GM20000 (cell line): ENCODE measurements around the gene EPPIN.
"Not testable (repeated sequence)": the region's sequence is repeated elsewhere in the genome, so short reads cannot be mapped to it uniquely, and the experiment has no call there.

Source experiments
- DNase-seq: peaks from one replicate; pipeline ENCODE4 v3.0.0; 2012; ENCODE audit warnings: low spot score
- TF ChIP-seq, protein P1 (sequence below): IDR thresholded peaks from 2 replicates; pipeline ENCODE4 v1.5.1; 2012; ENCODE audit warnings: mild to moderate bottlenecking, control low read depth; ENCODE audit errors: extremely low read depth, missing control alignments

EPPIN gene

DNA sequence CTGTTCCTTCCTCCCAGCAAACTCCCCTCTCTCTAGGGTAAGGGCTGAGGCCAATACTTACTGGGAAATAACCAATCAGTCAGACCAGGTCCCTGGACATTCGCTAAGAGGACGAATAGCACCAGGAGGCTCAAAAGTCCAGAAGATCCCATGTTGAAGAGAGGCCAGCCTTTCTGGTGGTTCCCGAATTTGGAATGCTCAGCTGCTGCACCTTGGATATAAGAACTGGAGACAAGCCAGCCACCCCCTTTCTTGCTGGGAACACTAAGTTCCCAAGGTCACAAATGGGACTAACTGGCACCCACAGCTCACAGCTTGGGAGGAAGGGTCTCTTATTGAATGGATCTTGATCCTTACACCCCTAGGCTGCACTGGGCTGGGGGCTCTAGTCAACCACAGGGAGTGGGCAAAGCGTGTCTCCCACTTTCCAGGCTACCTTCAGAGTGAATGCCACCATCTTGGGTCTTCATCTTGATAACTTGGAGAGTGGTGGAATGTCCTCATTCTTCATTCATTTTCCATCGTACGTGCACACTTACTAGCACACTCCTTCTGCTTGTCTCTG, at the start of gene EPPIN:
TSS of gene EPPIN (minus strand) at position 196 of the 565 bp plus-strand sequence. CDS start at position 152, 44 bp downstream.
- DNase-seq, result no peak
- TF ChIP-seq, protein P1, sequence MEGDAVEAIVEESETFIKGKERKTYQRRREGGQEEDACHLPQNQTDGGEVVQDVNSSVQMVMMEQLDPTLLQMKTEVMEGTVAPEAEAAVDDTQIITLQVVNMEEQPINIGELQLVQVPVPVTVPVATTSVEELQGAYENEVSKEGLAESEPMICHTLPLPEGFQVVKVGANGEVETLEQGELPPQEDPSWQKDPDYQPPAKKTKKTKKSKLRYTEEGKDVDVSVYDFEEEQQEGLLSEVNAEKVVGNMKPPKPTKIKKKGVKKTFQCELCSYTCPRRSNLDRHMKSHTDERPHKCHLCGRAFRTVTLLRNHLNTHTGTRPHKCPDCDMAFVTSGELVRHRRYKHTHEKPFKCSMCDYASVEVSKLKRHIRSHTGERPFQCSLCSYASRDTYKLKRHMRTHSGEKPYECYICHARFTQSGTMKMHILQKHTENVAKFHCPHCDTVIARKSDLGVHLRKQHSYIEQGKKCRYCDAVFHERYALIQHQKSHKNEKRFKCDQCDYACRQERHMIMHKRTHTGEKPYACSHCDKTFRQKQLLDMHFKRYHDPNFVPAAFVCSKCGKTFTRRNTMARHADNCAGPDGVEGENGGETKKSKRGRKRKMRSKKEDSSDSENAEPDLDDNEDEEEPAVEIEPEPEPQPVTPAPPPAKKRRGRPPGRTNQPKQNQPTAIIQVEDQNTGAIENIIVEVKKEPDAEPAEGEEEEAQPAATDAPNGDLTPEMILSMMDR, result no peak

DNA sequence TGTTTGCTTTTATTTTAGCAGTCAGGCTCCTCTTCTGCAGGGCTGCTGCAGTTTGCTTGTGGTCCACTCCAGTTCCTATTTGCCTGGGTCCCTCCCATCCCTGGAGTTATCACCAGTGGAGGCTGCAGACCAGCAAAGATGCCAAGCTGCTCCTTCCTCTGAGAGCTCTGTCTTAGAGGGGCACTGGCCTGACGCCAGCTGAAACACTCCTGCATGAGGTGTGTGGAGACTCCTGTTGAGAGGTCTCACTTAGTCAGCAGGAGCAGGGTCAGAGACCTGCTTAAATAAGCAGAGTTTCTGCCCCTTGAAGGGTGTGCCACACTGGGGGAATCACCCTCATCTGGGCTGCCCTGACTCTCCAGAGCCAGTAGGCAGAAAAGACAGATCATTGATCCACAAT, 48.0 kb upstream of the EPPIN start:
- TF ChIP-seq, protein P1, result no peak
- no peak for DNase-seq

GRCh38 chr20:45593498-45593897, 46.3 kb upstream of the EPPIN start:
- DNase-seq, result no peak
- TF ChIP-seq, protein P1, result no peak

GRCh38 chr20:45592574-45593189, 45.5 kb upstream of the EPPIN start:
- TF ChIP-seq, protein P1, result peak; percentile 40
- DNase-seq, result peak; percentile 40

- TF ChIP-seq, protein P1, result no peak
- no peak for DNase-seq
Observed at GRCh38 chr20:45589725-45590124, 42.5 kb upstream of the EPPIN start.

GRCh38 chr20:45588800-45589199, 41.6 kb upstream of the EPPIN start:
- TF ChIP-seq, protein P1, result no peak
- DNase-seq, result no peak

GRCh38 chr20:45585986-45586385, 38.8 kb upstream of the EPPIN start:
- DNase-seq, result not testable (repeated sequence)

- DNase-seq, result not testable (repeated sequence)
Observed at GRCh38 chr20:45584294-45584693, 37.1 kb upstream of the EPPIN start.
